NCI-H226 (cell line): ENCODE data around the gene CFH.
"Not testable (repeated sequence)": the region's sequence is repeated elsewhere in the genome, so short reads cannot be mapped to it uniquely, and the experiment has no call there.

Experiments
- DNase-seq: peaks from one replicate; pipeline ENCODE4 v3.0.0-alpha.2; 2015

CFH gene

DNA sequence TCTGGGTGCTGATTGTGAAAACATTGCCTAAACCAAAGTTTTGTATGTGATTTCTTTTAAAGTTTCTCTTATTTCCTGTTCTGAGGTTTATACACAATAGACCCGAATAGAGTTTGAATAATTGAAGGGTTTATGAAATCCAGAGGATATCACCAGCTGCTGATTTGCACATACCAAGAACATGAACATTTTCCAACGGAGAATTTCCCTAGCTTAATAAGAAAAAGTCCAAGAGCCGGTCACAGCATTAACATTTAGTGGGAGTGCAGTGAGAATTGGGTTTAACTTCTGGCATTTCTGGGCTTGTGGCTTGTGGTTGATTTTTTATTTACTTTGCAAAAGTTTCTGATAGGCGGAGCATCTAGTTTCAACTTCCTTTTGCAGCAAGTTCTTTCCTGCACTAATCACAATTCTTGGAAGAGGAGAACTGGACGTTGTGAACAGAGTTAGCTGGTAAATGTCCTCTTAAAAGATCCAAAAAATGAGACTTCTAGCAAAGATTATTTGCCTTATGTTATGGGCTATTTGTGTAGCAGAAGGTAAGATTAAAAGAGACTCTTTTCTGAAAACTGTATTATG is at the start of gene CFH:
Gene CFH (plus strand): TSS at position 407 of the 579 bp plus-strand sequence. CDS start 75 bp downstream, at position 482.
- peak; percentile 79 for DNase-seq

DNA sequence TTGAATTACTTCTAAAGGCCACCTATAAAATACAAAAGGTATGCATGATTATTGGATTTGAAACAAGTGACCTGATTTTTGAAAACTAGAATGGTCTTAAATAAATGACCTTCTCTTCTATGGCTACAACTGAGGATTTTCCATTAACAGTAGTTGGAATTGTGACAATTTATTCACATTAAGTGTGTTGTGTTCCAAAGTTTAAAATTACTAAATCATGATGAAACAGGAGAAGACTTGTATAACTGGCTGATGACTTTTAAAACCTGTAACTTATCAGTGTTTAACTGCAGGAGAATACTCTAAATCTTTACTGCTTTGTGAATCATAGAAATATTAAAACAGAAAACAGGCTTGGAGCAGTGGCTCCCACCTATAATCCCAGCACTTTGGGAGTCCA is 48.2 kb upstream of the CFH start:
- DNase-seq: no peak

DNA sequence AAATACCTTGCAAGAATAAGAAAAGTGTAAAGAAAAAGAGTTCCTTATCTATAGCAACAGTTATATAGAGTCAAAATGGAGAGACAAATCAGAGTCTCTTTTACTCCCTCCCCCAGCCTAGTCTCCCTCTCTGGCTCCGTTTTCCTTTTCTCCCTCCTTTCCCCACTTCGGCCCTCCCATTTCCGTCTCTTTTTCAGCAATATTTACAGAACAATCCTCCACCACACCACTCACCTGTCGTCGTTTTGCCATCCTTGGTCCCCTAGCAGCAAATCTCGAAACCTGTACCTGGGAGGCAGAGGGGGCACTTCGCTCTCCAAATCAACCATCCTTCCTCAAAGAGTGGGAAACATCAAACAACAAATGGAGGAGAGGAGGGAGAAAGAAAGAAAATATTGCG is 43.9 kb upstream of the CFH start:
- DNase-seq: no peak

DNA sequence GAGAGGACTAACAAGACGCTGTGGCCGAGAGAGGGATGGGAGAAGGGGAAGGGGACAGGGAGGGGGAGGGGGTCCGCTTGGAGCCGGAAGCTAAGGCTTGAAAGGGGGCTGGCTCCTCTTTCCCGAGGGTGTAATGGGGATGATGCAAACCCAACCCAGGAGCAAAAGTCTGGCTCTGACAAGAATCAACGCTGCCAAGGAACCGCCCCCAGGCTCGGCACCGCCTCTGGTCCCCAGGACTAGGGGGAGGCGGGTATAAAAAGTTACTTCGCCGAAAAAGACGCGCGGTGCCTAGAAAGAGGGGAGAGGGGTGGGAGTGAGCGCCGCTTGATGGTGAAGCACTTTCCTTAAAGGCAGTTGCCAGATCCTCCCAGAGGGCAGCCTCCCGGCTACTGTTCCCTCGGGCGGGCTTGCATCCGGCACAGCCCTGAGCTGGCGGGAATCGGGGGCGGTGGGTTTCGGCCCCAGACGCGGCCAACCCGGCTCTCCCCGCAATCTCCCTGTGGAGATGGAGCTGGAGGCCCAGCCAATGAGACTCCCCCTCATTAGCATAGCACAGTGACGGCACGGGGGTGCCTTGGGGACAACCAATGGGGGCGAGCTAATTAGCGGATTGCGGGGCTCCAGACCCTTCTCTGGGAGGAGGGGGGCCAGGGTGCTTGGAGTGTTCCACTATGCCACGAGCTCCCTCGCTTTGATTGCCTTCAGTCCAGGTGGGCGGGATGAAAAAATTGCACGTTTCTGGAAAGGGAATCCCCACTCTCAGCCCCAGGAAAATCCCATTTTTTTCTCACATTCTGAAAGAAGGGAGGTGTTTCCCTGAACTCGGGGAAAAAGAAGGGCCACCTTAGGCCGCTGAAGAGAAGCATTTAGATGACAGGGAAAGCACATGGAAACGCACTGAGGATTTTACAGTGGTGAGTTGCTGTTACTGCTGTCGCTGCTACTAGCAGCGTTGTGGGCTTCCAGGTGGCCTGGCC is 43.2 kb upstream of the CFH start, which contains the start of gene KCNT2:
Gene KCNT2 (minus strand): TSS at position 51 of the 980 bp plus-strand sequence. CDS start 131 bp downstream, outside the sequence.
- DNase-seq: peak; percentile 7

DNA sequence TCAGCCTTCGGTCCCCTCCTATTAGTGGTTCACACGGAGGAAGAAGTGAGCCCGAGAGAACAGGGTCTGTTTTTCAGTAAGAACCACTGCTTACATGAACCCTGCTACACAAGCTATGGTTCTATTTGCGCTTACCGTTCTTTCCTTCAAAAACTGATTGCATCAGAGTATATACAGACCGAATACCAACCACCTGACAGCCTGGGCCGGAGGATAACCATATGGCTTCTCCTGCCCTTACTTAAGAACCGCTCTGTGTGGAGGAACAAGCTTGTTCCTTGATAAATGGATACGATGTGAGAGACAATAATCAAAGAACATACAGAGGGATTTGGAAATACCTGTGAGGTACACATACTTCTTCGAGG is 42.5 kb upstream of the CFH start:
- DNase-seq: no peak

DNA sequence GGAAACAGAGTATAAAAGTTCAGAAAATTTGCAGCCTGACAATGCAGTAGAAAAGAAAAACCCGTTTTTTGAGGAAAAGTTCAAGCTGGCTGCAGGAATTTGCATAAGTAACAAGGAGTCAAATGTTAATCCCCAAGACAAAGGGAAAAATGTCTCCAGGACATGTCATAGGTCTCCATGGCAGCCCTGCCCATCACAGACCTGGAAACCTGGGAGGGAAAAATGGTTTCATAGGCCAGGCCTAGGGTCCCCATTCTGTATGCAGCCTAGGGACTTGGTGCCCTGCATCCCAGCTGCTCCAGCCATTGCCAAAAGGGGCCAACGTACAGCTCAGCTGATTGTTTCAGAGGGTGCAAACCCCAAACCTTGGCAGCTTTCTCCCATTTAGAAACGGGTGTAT is 40.0 kb upstream of the CFH start:
- no peak for DNase-seq

DNA sequence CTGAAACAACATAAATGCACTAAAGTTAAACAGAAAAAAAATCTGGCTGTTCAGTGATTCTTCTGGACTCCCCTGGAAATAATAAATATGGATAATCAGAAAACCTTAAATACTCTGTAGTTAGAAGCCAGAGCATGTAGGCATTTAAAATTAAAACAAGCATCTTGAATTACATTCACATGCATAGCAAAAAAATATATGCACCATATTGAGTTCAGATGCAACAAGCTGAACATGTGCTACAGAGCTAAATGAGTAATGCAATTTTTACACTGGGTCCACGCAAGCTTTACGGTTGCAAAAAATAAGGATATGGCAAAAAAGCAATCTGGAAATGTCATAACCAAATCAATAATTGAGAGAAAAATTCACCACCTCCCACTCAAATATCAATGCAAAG is 32.1 kb upstream of the CFH start:
- no peak for DNase-seq

DNA sequence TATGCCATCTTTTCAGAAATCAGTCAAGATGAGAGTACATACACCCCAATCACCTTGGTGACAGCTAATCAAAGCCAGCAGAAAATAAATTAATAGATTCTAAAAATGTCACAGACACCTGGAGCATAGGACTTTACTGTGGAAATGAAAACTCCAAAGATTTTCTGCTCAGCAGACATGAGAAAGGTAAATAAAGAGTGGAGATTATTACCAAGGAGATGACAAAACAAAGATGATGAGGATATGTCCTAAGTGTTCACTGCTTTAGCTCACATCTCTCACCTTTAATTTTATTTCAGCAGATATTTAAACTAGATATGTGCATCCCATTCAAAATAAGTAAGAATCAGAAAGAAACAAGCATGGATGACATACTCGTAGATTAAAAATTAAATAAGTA is 28.8 kb upstream of the CFH start:
- DNase-seq: no peak

DNA sequence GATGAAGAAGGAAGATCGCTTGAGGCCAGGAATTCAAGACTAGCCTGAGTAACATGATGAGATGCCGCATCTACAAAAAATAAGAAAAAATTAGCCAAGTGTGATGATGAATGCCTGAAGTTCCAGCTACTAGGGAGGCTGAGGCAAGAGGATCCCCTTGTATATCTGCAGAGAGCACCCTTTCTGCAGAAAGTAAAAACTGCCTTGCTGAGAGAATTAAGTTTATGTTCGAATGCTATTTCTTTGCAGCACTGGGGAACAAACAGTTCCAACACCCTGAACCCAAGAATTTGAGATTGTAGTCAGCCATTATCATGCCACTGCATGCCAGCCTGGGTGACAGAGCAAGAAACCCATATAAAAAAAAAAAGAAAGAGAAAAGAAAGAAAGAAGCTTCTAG is 23.0 kb upstream of the CFH start:
- DNase-seq: no peak

DNA sequence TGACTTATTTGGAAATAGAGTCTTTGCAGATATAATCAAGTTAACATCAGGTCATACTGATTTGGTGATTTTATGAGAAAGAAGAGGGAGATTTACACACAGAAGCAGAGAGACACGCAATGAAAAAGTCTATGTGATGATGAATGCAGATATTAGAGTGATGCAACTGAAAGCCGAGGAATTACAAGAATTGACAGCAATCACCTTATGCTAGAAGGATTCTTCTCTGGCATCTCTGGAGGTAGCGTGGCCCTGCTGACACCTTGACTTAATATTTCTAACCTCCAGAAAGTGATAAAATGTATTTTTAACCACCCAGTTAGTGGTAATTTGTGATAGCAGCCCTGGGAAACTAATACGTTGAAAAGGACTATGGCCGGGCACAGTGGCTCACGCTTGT is 14.2 kb upstream of the CFH start:
- DNase-seq: no peak

DNA sequence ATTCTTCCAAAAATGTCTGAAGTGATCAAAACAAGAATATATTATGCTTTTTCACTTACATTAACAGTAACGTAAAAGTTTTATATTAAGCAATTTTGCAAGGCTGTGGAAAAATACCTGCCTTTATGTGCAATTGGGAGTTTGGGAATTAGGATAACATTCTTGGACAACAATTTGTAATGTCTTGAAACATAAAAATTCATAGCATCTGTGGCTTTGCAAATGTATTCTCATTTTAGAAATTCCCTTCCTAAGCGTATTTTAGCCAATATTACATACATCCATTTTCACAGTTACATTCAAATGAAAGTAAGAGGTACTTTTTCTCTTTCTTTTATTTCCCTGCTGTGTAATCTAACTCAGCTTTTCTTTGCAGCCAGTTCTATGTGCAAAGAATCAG is 13.4 kb upstream of the CFH start:
- no peak for DNase-seq

DNA sequence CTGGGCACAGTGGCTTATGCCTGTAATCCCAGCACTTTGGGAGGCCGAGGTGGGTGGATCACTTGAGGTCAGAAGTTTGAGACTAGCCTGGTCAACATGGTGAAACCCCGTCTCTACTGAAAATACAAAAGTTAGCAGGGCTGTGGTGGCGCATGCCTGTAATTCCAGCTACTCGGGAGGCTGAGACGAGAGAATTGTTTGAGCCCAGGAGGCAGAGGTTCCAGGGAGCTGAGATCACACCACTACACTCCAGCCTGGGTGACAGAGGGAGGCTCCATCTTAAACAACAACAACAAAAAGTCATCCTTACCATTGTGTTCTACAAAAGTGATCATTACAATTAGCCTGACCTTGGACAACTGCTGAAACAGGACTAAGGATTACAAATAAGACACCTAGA is 12.6 kb upstream of the CFH start:
- DNase-seq: not testable (repeated sequence)

DNA sequence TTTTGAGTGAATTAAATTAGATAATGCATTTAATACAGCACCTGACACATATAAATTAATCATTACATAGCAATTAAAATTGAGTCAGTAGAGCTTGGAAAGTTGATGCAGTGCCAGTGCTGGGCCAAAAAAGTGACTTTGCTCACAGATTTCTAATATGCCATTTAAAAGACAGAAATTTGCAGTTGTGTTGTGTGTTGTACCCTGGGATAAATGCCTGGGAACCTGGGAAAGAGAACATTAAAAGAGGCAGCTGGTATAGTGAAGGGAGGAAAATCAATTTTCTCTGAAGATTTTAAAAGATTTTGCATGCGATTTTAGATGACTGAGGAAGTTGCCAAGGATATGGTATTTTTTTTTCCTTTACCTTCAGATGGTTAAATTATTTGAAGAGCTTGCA is 10.9 kb upstream of the CFH start:
- DNase-seq: no peak

DNA sequence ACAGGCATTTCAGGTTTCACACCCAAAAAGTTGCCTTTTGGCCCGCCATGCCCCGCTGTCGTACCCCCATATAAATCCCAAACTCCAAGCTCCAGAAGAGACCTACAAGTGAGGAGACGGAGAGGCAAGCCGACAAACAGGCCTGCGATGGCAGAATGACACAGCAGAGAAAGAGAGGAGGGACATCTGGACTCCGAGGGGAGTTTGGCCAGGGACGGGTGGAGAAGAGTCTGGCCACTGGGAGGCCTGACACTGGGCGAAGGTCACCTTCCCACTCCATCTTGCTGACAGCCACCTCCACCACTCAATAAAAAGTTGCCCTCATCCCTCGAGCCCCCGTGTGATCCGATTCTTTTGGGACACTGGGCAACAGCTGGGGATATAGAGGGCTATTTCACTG is 1.9 kb upstream of the CFH start:
- DNase-seq: no peak

DNA sequence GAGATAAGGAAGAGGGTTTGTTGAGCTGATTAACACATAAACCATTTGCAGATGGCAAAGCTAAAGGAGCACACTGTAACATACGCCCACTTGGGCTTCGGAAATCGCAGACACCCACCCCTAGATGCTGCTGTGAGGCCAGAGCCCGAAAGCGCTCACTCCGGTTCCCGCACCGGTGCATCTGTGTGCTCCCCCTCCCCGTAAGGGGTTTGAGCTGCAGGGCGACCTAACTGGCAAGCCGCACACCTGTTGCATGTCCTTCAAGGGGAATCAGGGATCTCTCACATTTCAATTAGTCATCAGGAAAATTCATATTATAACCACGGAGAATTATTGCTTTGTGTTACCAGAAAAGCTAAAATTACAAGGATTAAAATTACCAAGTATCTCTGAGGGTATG is 1.4 kb upstream of the CFH start:
- no peak for DNase-seq

DNA sequence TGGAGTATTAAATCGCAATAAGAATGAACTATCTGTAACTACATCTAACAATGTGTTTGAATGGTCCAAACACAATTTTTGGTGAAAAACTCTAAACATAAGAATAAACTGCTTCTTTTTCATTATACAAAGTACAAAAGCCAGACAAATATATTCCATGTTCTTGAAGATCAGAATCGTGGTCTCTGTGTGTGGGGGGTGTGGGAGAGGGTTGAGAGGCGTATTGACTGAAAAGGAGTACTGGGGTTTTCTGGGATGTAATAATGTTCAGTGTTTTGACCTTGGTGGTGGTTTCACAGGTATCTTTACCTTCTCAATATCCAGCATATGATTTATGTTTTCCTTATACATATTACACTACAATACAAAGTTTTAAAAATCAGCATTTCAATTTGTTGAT is 764 bp upstream of the CFH start:
- DNase-seq: no peak

DNA sequence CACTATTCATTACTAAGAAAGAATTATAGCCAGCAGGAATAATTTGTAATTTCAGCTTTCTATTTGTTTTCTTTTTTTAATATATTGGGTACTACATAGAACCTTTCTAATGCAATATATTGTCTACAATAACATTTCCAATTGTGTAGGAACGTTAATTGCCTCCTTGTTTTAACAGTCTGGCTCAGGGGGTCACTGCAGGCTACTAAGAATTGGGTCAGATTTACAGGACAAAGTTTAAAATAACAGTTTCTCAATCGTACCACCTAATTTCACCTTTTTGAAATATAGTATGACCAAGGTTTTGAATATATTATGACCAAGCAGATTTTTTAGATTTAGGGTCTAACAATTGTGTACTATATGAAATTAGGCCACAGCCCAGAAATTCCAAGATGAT is 2.4 kb downstream of the CFH start:
- no peak for DNase-seq

DNA sequence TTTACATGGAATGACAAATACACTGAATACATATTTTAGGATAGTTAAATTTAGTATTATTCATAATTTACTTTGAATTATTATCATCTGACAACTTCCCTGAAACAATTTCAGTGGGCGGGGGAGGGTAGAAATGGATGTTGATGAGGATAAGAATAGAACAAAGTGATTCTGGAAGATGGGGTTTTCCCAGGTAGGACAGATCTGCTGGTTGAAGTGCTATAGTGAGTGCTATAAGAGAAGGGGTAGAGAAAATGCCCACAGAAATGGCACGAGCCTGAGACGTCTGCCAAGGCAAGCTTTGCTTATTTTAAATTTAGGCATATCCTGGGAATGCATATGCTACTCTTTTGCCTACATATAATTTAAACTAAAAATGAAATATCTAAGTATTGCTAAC is 3.2 kb downstream of the CFH start:
- no peak for DNase-seq

DNA sequence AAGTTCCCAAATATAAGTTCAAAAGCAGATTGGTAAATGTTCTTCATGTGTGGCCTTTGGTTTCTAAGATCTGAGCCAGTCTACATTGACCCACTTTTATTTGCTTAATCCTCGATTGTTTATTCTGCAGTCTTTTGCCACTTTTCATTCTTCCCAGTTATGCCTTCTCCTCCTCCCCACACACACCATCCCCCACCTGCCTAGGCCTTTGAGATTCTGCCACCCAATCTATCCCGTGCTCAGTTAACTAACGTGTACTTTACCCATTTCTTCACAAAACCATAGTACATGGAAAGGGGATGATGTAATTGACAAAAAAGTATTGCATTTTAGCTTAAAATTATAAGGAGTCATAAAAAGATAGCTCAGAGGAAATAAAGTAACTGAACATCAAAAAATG is 3.7 kb downstream of the CFH start:
- no peak for DNase-seq

DNA sequence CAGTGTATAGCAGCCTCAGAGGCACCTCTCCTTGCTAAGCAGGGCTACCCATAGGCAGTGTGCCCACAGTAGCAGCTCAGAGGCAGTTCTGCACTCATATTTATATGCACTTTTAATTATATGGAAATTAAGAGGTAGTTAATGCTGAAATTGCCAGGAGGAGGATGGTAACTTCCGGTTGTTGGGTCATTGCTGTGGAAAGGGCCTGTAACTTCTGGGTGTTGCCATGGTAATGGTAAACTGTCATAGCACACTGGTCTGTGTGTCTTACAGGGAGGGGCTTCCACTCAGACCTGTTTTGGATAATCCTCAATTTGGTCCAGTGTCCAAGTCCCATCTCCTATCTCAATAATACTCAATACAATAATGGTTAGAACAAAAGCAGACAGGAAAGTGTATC is 7.6 kb downstream of the CFH start:
- DNase-seq: no peak

DNA sequence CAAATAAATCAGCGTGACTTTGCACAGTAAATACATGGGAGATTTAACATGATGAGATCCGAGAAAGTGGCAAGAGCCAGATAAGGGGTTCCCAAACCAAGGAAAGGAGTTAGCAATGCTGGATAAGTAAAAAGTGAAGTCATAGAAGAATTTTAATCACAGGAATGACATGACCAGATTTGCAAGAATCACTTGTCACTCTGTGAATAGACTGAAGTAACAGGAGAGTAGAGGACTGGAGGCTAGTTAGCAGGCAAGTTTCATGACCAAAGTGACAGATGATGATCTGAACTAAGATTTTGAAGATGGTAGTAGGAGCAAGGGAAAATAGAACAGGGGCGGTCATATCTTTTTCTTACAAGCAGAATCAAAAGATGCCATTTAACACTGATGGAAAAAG is 8.4 kb downstream of the CFH start:
- DNase-seq: no peak

DNA sequence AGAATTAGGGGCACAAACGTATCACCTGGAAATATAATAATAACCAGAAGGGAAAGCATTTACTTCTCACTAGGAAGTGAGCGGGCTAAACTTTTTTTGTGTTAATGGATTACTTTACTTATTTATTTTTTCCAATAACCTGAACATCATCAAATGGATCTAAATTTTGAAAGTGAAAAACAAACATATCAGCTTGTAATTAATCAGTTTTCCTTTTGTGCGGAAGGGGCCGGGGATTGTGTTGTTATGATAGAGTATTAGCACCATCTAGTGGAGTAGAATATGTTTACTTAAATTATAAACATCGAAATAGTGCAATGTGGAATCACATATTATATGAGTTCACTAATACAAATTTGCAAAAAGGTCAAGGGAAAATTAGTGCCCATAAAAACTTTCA is 9.0 kb downstream of the CFH start:
- DNase-seq: no peak

DNA sequence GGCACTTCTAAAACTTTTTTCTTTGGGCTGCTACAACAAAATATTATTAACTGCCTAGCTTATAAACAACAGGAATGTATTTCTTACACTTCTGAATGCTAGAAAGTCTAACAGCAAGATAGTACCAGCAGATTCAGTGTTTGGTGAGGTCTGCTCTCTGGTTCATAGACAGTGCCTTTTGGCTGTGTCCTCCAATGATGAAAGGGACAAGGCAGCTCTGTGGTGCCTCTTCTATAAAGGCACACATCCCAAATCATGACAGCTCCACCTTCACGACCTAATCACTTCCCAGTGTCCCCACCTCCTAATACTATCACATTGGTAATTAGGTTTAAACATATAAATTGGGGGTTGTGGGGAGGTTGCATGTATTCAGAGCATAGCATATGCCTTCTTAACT is 9.5 kb downstream of the CFH start:
- DNase-seq: no peak

DNA sequence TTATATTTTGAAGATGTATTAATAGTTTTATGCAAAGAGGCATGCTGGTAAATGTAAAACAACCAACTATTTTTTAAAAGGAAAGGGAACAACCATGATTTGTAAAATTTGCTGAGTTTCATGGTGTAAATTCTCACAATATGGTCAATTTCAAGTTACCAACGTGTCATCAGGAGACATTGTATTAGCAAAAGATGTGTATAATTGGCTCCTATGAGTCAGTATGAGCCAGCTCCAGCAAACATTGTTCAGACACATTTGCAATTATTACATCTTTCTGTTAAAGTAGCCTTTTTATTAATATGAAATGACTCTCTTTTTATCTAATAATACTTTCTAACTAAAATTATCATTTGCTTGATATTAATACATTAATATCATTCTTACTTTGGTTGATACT is 15.3 kb downstream of the CFH start:
- no peak for DNase-seq

DNA sequence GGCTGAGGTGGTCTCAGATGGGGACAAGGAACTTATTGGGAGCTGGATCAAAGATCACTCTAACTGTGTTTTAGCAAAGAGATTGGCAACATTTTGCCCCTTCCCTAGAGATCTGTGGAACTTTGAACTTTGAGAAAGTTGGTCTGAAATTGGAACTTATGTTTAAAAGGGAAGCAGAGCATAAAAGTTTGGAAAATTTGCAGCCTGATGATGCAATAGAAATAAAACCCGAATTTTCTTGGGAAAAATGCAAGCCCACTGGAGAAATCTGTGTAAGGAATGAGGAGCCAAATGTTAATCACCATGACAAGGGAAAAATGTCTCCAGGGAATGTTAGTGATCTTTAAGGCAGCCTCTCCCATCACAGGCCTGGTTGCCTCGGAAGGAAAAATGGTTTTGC is 17.2 kb downstream of the CFH start:
- no peak for DNase-seq
